AG08396 (cell line): ENCODE data around the gene C10orf143.
"Not testable (repeated sequence)": the region's sequence is repeated elsewhere in the genome, so short reads cannot be mapped to it uniquely, and the experiment has no call there.

Source experiments
- DNase-seq: peaks from one replicate; pipeline ENCODE4 v3.0.0; 2012; ENCODE audit warnings: low spot score, mixed read lengths

The C10orf143 gene

DNA sequence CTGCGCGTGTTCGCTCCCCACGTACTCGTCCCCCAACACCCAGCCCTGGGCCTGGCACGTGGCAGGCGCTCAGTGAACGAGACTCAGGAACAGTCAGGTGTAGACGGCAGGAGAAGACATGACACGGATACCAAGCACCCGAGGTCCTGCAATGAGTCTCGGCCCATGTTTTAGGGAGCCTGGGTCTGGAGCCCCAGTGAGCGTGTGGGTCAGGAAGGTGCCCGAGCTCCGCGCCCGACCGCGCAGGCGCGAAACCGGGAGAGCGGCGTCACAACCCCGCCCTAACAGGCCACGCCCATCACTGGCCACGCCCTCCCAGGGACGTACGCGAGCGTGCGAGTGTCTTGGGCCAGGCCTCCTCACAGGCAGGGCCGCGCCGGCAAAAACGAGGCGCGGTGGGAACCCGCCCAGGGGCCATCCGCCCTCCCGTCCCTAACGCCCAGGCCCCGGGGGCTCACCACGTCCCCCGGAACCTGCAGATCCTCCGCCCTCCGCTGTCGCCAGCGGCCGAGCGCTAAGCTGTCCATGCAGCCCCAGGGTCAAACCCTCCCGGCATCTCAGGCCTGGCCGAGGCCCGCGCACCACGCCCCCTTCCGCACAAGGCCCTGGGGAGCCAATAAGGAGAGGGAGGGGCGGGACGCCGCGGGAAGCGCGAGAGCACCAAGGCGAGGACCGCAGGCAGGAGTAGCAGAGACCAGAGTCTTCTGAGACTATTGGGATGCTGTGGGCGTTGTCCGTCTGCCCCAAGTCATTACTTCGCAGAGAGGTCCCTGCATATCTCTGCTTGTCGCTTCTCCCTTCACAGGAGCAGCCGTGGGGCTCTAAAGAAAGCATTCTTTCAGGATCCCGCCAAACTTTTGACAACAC is at the start of gene C10orf143:
Gene C10orf143 (minus strand): TSS at position 585 of the 867 bp plus-strand sequence. CDS start 58 bp downstream, at position 527.
- peak; percentile 99 for DNase-seq

DNA sequence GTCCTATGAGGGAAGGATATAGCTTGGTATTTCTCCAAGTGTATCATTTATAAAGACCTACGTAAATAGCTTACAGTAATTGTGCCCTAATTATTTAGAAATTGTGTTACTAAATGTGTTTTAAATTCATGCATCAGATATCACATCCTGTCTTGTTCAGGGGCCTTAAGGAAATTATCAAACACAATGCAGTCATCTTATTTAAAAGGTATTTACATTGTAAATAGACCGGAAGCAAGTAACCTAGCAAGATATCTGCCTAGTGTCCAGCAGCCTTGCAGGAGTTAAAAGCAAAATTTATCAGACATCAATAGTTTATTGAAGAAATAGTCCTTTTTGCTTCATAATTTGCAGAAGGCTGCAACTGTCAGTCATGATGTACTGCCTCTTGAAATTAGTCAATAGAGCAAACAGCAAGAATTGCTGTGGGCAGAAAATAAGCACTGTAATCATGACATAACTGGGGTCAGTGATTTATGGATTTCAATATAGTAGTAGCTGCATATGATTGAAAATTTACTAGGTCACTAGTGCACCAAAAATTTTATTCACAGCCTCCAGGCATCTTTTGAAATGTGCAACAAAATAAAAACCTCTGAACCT is 48.7 kb upstream of the C10orf143 start:
- DNase-seq, result no peak

GRCh38 chr10:130146042-130146441 is 35.4 kb upstream of the C10orf143 start:
- DNase-seq, result no peak

GRCh38 chr10:130141878-130142277 is 31.2 kb upstream of the C10orf143 start:
- no peak for DNase-seq

- DNase-seq, result no peak
These were observed 30.8 kb upstream of the C10orf143 start for GRCh38 chr10:130141460-130141859.

DNA sequence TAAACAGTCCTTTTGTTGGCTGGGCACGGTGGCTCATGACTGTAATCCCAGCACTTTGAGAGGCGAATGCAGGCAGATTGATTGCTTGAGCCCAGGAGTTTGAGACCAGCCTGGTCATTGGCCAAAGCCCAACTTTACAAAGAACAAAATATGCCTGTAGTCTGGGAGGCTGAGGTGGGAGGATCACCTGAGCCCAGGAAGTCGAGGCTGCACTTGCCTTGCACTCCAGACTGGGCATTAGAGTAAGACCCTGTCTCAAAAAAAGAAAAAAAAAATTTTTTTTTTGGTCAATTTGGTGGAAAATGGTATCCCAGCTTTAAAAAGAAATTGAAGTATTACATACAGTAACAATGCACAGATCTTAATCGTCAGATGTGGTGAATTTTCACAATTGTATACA is 30.4 kb upstream of the C10orf143 start:
- DNase-seq, result no peak

GRCh38 chr10:130140425-130140824 is 29.8 kb upstream of the C10orf143 start:
- no peak for DNase-seq

DNA sequence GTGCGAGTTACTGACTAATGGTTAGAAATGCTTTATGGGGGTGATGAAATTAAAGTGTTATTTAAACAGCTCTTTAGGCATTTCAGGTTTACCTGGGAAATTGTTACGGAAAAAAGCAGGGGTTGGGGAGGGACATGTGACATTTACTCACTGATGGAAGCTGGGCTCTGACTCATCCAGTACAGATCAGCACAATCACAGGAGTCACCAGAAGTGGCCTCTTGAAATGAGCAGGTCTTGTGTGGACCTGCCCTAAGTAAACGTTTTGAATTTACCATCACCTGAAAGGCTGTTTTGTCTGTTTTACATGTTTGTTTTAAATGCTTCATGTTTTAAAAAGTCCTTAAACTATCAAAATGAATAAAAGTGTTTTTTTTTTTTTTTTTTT is 27.8 kb upstream of the C10orf143 start:
- peak; percentile 66 for DNase-seq

- DNase-seq, result no peak
These were observed 27.2 kb upstream of the C10orf143 start for GRCh38 chr10:130137659-130138478.

DNA sequence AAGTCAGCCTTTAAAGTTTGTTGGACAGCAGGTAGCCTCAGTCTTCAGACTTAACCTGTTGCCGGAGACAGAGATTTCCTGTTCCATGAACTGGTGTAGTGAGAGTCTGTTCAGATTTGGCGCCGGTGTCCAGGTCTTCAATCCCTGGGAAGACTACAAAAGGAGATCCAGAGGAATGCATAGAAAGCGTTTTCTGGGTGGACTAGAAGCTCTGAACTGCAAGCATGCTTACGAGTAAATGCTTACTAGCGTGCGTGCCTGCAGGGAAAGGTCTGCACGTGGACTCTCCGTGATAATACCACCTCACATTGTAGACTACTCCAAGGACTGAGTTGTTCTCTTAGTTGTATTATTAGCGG is 26.4 kb upstream of the C10orf143 start:
- peak; percentile 64 for DNase-seq

GRCh38 chr10:130136226-130137089 is 25.8 kb upstream of the C10orf143 start, which contains the start of gene GLRX3:
Gene GLRX3, plus strand, starts transcription at chr10:130136391. Its CDS starts 30 bp downstream, at chr10:130136421.
- DNase-seq, result peak; percentile 96

GRCh38 chr10:130135676-130136225 is 25.1 kb upstream of the C10orf143 start:
- no peak for DNase-seq

DNA sequence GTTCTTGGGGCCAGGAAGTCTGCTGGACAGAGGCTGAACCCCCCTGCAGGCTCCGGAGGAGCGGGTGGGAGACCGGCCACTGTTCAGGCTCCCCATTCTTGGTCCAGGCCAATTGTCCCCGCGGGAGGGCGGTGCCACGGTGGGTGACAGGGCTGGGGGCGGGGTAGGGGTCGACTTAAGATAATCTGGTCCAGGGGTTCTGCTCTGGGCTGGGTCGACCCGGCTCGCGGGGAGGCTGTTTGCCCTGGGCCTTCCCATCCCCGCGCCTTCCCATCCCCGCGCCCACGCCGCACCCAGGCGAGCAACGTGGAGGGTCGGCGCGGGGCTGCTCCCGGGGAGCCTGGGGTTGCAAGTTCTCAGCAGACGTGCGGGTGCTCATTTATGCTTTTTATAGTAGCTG is 18.3 kb upstream of the C10orf143 start:
- no peak for DNase-seq

DNA sequence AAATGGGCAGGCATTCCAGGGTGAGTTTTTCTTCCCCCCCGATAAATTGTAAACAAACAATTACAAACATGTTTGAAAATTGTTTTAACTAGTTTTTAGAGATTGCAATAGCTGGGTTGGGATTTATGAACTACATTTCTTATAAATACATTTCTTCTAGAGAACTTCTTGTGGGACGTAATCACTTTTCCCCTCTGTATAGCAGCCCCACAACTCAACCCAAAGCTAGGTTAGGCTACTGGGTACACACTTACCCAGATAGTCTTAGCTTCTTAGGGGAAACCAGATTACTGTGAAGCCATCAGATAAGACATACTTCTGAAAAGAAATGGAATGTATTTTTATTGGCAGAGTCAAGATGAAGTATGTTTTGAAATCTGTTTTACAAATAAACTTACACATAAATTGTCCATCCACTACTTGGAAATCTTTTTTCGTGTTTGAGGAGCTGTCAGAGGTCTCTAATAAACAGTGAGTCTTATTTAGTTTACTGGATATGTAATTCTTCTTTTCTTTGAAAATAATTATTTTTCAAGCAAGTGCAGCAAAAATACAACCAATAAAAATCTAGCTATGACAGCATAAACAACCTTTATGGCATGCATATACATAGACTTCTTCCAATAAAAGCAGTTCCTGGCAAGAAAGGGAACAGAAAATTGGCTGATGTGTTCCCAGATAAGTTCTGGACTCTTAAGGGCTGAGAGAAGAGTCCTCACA is 17.6 kb upstream of the C10orf143 start:
- DNase-seq, result no peak

DNA sequence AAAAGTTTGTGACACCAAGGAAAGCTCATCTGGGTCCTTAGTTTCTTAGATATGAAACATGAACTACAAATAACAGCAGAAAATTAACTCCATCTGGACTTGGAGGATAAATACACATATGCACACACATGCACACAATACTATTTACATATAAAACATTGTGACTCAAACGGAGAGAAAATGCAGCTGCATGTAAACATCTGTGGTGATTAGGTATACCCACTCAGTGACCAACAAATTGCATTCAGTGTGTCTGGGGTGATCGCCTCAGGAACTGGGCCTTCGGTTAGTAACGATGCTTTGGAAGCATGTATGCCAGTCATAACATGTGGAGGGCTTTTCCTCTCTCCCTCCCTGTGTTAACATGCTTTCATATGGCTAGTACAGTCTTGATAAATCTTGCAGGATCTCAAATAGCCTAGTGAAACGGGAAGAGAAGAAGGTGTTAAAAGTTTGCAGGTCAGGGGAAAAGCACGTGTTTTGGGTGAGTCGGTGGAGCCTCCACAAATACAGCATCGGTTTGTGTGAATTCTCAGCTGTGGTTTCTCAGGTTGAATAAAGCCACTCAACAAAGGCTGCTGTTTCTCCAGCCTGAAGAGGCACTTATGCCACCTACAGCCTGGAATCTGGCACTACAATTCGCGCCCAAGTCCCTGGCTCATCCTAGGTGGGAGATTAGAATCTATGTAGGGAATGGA is 16.9 kb upstream of the C10orf143 start:
- peak; percentile 90 for DNase-seq

GRCh38 chr10:130121486-130122079 is 11.0 kb upstream of the C10orf143 start:
- no peak for DNase-seq

DNA sequence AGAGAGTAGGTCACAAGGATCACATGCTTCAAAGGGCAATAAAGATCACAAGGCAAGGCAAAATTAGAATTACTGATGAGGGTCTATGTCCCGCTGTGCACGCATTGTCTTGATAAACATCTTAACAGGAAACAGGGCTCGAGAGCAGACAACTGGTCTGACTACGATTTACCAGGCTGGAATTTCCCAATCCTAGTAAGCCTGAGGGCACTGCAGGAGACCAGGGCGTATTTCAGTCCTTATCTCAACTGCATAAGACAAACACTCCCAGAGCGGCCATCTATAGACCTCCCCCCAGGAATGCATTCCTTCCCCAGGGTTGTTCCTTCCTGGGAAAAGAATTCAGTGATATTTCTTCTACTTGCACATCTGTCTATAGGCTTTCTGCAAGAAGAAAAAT is 6.9 kb upstream of the C10orf143 start:
- not testable (repeated sequence) for DNase-seq

DNA sequence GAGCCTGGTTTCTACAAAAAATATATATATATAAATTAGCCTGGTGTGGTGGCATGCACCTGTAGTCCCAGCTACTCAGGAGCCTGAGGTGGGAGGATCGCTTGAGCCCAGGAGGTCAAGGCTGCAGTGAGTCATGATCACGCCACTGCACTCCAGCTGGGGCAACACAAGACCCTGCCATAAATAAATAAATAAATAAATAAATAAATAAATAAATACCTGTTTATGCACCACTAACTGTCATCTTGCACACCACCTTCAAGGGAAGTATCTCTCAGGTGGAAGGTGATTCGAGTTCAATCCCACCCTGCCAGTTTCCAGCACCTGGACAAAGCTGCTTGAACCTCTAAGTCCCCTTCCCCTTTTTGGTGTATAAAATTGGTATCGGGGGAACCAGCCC is 6.3 kb upstream of the C10orf143 start:
- DNase-seq, result not testable (repeated sequence)

- DNase-seq, result no peak
These were observed 2.2 kb upstream of the C10orf143 start for GRCh38 chr10:130112821-130113220.

GRCh38 chr10:130111852-130112180 is 1.2 kb upstream of the C10orf143 start:
- DNase-seq, result no peak
